SH-SY5Y (cell line): ENCODE results near the gene LSM4.

Experiments
- GATA2 ChIP-seq: IDR thresholded peaks from 2 replicates; pipeline ENCODE4 v1.6.1; 2011; ENCODE audit warnings: mild to moderate bottlenecking, low read depth, low read length
- GATA3 ChIP-seq: IDR thresholded peaks from 2 replicates; pipeline ENCODE4 v1.6.1; 2011; ENCODE audit warnings: low read depth, mild to moderate bottlenecking, low read length, moderate library complexity

Gene LSM4

DNA sequence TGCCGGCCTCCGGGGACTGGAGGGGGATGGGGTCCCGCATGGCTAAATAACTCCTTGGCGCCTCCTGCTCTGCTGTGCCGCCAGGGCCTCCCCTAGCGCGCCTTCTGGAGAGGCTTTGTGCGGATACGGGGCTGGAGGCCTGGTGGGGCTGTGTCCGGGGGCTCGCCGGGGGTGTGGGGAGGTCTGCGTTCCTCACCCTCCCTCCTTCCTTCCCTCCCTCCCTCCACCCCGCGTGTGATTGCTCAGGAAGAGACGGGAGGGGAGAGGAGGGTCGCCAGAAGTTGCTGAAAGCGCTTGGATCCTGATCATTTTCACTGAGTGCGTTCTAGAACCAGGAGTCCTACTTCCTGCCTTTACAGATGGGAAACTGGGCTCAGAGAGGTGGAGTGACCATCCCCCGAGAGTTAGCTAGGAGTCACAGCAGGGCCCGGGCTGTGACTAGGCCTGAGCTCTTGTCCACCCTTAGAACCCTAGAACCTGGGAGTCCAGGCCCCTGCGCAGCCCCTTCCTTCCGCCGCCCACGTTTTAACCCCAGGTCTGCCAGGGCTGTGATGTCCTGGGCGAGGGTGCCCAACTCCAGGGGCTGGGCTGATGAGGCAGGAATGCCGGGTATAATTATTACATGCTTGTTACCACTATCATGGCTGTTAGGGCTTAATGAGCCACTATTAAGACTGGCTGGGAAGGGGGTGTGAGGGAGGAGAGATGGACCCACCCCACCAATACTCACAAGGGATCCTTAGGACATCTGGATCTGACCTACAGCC, 40.7 kb downstream of the LSM4 start:
- TF ChIP-seq GATA2 (no peak), GATA3 (no peak)

DNA sequence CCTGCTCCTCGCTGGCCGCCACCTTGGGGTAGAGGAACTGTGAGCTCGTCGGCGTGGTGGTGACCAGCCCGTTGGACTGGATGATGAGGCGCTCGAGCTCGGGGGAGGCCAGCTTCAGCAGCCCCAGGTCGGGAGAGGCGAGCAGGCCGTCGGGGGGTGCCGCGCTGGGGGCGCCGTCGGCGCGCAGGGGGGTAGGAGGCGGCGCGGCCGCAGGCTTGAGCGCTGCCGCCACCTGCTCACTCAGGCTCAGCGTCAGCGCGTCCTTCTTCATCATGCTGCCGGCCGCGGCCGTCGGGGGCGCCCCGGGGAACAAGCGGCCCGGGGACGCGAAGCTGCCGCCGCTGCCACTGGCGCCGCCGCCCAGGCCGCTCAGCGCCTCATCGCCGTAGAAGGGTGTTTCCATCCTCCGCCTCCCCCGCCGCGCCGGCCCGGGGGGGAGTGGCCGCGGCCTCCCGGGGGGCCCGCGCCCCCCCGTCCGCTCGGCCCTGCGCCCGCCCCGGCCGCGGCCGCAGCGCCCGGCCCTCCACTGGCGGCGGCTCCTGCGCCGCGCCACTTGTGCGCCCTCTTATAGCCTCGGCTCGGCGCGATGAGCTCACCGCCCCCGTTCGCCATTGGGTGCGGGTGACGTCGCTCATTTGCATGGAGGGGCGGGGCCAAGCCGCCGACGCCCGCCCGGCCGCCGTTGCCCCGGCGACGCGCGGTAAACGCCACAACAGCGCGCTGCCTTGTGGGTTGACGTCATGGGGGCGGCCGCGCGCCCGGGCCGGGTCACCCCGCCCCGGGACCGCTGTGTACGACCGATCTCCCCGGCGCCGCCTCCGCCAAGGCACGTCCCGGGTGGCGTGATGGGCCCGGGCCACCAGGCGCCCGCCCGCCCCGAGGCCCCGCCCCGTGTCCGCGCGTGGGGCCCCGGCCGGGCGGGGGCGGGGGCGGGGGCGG, 41.5 kb downstream of the LSM4 start, which contains the start of gene JUND:
Gene JUND (minus strand): TSS at position 541 of the 939 bp plus-strand sequence. CDS start 138 bp downstream, at position 403.
- TF ChIP-seq GATA3 (no peak), GATA2 (no peak)

DNA sequence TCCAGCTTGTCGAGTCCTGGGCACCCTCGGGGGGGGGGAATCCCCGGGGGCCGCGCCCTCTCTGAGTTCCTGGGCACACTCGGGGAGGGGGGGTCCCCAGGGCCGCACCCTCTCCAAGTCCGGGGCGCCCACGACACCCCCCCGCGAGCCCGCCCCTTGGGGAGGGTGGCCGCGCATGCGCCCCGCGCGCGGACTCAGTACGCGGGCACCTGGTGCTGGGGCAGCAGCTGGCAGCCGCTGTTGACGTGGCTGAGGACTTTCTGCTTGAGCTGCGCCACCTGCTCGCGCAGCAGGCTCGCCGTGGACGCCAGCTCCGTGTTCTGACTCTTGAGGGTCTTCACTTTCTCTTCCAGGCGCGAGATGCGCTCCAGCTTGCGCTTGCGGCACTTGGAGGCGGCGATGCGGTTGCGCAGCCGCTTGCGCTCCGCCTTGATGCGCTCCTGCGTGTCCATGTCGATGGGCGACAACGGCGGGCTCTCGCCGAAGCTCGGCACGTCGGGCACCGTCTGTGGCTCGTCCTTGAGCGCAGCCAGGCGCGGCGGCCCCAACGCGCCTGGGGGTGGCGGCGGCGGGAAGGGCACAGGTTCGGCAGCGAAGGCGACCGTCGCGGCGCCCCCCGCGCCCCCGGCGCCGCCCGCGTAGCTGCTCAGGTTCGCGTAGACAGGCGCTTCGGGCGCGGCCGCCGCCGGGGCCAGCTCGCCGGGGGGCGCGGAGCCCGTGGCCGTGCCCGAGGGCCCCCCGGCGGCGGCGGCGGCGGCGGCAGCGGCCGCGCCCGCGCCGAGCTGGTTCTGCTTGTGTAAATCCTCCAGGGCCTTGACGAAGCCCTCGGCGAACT, 42.4 kb downstream of the LSM4 start:
- TF ChIP-seq GATA2 (no peak), GATA3 (no peak)

DNA sequence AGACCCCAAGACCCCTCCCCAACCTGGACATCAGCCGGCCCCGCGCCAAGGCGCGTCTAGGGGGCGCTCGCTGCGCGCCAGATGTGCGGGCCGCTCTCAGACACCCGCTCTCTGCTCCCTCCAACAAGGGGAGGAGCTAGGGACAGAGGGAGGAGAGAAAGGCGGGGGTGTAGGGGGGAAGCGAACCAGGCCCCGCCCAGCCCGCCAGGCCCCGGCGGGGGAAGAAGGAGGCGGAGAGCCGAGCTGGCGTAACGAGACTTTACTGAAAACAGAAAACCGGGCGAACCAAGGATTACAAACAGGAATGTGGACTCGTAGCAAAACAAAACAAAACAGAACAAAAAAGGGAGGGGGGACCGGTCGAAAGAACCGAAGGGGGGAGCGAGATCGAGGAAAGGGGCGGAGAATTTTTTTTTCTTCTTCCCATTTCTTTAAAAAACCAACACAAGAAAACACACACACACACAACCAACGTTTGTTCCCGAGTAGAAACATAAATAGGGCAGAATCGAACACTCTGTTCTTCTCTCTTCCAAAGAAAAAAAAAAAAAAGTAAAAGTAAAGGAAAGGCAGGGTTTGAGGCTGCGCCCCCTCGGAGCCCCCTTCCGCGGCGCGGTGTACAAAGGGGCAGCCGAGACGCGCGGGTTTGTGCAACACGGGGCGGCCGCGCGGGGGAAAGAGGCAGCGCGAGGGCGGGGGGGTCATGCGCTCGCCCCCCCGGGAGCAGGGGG, 43.2 kb downstream of the LSM4 start:
- TF ChIP-seq GATA3 (no peak), GATA2 (no peak)

DNA sequence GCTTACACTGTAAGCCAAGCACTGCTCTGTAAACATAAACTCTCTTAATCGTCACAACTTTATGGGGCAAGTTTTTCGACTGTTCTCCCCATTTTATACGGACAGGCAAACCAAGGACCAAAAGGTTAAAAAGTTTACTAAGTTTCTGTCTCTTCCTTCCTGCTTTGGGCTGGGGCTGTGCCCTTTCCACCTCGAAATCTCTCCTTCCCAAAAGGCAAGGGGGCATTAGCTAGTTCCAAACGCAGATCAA, 43.7 kb downstream of the LSM4 start:
- TF ChIP-seq GATA2 (no peak), GATA3 (no peak)

DNA sequence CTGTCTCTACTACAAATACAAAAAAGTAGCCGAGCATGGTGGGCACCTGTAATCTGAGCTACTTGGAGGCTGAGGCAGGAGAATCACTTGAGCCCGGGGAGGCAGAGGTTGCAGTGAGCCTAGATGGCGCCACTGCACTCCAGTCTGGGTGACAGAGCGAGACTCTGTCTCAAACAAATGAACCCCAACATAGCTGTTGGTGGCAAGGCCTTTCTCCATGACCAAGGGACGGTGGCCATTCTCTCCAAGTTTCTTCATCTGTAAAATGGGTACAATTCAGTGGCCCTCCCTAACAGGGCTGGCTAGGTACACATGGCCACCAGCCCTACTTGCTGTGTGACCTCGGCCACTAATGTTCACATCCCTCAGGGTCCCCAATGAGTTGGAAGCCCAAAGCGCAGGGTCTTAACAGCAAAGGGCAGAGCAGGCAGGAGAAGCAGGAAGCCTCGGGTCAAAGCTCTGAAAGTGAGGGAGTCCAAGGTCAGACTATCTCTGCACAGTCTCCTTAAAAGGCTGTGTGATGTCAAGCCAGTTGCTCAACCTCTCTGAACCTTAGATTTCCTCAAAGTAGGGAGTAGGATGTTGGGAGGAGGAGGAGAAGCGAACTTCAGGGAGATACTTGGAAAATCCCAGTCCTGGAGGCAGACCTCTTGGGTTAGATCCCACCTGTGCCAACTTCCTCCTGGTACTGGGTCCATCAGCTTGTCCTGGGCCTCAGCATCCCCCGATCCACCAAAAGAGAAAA, 44.2 kb downstream of the LSM4 start:
- no peak for TF ChIP-seq GATA3
- no peak for TF ChIP-seq GATA2

DNA sequence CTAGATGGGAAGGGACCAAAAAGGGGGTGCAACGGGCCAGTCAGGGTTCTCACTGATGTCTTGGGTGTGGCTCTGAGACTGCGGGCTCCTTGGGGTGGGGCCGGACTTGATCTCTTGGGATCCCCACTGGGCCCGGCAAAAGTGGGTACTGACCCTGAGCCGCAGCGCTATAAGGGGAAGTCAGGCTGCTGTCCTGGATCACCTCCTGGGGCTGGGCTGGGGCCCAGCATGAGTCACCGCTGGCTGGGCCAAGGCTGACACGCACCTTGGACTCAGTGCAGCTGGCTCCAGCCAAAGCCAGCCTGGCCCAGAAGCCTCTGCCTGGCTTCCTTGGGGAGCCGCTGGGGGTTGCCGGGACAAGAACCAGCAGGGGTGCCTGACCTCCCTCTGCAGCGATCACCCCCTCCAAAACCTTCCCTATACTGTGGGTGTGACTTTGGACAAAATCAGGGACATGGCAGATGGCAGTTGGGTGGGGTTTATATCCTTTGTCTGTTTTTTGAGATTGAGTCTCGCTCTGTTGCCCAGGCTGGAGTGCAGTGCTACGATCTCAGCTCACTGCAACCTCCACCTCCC, 48.0 kb downstream of the LSM4 start:
- TF ChIP-seq GATA2 = no peak
- TF ChIP-seq GATA3 = no peak

DNA sequence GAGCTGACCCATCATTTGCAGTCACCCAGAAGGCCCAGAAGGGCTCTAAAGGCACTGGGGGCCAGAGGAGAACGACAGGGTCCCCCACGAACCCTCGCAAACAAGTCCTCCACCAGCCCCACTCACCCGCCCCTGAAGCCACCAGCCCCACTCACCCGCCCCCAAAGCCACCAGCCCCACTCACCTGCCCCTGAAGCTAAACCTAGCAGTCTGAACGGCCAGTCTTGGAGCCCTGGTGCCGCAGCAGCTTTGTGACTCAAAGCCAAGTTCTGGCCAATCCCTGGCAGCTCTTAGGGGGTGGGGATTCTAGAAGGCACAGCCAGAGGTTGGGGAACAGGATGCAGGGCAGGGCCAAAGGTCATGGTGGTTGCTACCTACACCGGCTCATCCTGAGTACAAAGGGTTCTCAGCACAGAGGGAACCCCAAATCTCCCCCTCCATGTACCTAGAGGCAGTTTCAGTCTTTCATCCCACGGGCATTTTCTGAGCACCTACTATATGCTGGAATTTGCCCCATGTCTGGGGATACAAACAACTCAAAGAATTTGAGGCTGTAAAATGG, 48.6 kb downstream of the LSM4 start, which contains the start of gene IQCN:
Gene IQCN (minus strand): TSS at position 234 of the 562 bp plus-strand sequence. CDS start 4,974 bp downstream, outside the sequence.
- TF ChIP-seq GATA2 = no peak
- TF ChIP-seq GATA3 = no peak

DNA sequence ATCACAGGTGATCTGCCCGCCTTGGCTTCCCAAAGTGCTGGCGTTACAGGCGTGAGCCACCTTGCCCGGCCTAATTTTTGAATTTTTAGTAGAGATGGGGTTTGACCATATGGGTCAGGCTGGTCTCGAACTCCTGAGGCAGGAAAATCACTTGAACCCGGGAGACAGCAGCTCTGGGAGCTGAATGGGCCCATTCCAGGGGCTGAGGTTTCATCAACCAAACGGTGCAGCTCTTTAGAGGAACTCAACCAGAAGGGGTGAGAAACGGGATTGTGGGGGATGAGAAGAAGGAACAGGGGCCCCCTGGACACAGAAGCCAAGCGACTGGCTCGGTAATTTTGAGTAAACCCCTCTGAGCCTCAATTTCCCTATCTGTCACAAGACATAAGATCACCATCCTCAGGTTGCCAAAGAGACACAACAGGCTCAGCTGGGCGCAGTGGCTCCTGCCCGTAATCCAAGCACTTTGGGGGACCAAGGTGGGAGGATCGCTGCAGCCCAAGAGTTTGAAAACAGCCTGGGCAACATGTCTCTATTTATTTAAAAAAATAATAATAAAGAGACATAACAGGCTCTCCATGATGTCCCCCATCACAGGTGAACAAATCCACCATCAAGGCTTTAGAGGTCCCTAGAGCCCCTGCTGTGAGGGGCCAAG, 49.2 kb downstream of the LSM4 start:
- TF ChIP-seq GATA3 (no peak), GATA2 (no peak)

DNA sequence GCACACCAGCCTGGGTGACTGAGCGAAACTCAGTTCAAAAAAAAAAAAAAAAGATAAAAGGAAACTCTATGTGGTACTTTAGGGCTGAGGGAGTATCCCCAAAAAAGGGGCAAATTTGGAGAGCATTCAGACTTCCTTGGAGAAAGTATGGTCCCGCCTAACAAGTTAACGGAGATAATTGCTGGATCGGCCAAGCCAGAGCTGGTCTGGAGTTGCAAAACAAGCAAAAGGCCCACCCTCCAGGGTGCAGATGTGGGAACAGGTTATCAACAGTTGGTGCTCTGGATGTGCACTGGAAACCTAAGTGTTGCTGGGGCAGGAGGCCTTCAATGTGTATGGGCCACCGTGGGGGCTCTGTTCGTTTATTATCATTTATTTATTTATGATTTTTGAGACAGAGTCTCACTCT, 51.4 kb downstream of the LSM4 start:
- TF ChIP-seq GATA3 (no peak), GATA2 (no peak)

DNA sequence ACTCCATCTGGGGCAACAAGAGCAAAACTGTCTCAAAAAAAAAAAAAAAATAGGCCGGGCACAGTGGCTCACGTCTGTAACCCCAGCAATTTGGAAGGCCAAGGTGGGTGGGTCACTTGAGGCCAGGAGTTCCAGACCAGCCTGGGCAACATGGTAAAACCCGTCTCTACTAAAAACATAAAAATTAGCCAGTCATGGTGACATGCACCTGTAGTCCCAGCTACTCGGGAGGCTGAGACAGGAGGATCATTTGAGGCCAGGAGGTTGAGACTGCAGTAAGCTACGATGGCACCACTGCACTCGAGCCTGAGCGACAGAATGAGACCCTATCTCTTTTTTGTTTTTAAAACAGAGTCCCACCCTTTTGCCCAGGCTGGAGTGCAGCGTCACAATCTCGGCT, 52.5 kb downstream of the LSM4 start:
- no peak for TF ChIP-seq GATA2
- TF ChIP-seq GATA3 = no peak

DNA sequence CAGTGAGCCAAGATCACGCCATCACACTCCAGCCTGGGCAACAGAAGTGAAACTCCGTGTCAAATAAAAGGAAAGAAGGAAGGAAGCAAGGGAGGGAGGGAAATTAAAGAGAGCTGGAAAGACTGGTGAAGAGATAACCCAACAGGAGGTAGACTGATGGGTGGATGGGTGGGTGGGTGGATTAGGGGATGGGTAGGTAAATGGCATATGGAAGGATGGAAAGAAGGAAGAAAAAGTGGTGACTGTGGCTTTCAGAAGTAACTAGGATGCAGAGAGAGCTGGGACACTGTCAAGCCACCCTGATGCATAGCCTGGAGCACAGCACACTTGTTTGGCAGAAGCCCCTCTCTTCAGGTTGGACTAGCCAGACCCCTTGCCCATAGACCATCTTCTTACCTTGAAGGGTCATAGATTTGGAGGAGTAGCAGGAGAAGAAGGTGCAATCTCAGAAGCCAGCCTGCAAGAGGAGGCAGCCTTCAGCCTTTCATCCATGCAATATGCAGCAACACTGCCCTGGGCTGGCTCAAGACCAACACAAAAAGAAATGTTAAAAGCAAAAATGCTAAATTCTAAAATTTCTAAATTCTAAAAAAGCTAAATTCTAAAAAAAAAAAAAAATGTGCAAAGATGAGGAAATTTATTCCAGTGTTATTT, 53.7 kb downstream of the LSM4 start:
- TF ChIP-seq GATA3 (no peak), GATA2 (no peak)
